Measurements from ENCODE around the gene OTUD3.
"Not testable (repeated sequence)": the region's sequence is repeated elsewhere in the genome, so short reads cannot be mapped to it uniquely, and the experiment has no call there.

The OTUD3 gene

GRCh38 chr1:19869929-19870328 lies 12.3 kb upstream of the OTUD3 start:
- DNase-seq = no peak

GRCh38 chr1:19872190-19872589 lies 10.0 kb upstream of the OTUD3 start:
- DNase-seq = no peak

- no peak for DNase-seq
These were observed 4.9 kb upstream of the OTUD3 start for GRCh38 chr1:19877181-19877750.

GRCh38 chr1:19877821-19878636 lies 4.2 kb upstream of the OTUD3 start:
- no peak for DNase-seq

GRCh38 chr1:19878637-19878985 lies 3.6 kb upstream of the OTUD3 start:
- DNase-seq = no peak

- no peak for DNase-seq
These were observed 3.0 kb upstream of the OTUD3 start for GRCh38 chr1:19879227-19879626.

- no peak for DNase-seq
These were observed 2.5 kb upstream of the OTUD3 start for GRCh38 chr1:19879661-19880060.

GRCh38 chr1:19880841-19881240 lies 1.4 kb upstream of the OTUD3 start:
- not testable (repeated sequence) for DNase-seq

- DNase-seq = no peak
These were observed 2.1 kb downstream of the OTUD3 start for GRCh38 chr1:19884312-19884711.

GRCh38 chr1:19885821-19886220 lies 3.6 kb downstream of the OTUD3 start:
- no peak for DNase-seq

- DNase-seq = no peak
These were observed 5.9 kb downstream of the OTUD3 start for GRCh38 chr1:19888112-19888511.

GRCh38 chr1:19889656-19890055 lies 7.5 kb downstream of the OTUD3 start:
- DNase-seq = no peak

- no peak for DNase-seq
These were observed 9.9 kb downstream of the OTUD3 start for GRCh38 chr1:19892129-19892528.

GRCh38 chr1:19892628-19893168 lies 10.5 kb downstream of the OTUD3 start:
- DNase-seq = no peak

GRCh38 chr1:19893687-19894086 lies 11.5 kb downstream of the OTUD3 start:
- DNase-seq = no peak

- no peak for DNase-seq
These were observed 12.0 kb downstream of the OTUD3 start for GRCh38 chr1:19894218-19894617.

- no peak for DNase-seq
These were observed 19.5 kb downstream of the OTUD3 start for GRCh38 chr1:19901653-19902052.

GRCh38 chr1:19903621-19904020 lies 21.4 kb downstream of the OTUD3 start:
- no peak for DNase-seq

GRCh38 chr1:19907456-19907855 lies 25.3 kb downstream of the OTUD3 start:
- no peak for DNase-seq

- no peak for DNase-seq
These were observed 27.2 kb downstream of the OTUD3 start for GRCh38 chr1:19909392-19909791.

GRCh38 chr1:19909971-19910370 lies 27.8 kb downstream of the OTUD3 start:
- DNase-seq = no peak

- DNase-seq = no peak
These were observed 28.5 kb downstream of the OTUD3 start for GRCh38 chr1:19910650-19911049.

- peak; percentile 81 for DNase-seq
These were observed 35.9 kb downstream of the OTUD3 start for GRCh38 chr1:19918057-19918456.

GRCh38 chr1:19920132-19920710 lies 38.0 kb downstream of the OTUD3 start:
- DNase-seq = no peak
